ENCODE data around the gene ARL14EP.

The ARL14EP gene

DNA sequence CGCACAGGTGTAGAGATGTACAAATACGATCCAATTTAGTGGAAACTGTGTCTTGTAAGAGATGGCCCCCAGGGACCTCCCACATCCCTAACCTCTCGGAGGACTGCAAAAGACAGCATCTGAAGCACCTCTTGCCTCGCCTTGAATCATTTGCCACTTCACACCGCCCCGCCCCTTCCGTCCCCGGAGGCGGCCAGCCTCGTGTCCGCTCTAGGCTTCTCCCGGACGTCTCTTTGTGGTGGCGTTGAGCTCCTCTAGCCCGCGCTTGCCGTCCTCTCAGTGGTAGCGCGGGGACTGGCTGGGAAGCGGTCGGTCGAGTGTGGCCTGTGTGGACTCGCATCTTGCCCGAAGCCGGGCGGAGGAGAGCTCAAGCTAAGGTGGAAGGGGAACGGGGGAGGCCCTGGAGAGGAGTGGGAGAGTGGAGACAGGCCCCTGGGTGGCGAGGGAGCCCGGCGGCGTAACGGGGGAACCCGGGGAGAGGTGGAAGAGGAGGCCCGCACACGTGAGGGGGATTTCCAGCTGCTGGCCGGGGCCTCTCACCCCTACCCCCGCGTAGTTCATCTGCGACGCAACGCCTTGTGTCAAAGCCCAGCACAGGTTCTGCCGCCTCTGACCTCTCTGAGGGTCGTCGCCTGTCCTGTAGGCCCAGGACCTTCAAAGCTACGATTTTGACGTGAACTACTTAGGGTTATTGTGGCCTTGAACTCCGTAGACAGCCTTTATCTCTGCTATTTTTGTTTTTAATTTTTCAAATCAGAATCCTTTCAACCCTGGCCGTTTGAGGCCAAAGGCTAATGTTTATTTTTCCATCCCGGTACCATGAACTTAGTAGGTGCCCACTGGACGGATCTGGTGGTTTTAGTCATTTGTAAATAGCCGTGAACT, at the start of gene ARL14EP:
ARL14EP (plus strand) TSS at position 279 of the 885 bp plus-strand sequence. CDS start 7,845 bp downstream, outside the sequence.
- Histone ChIP-seq H3K4me3 (peak within 1 kb of the TSS; percentile 95), H3K36me3 (ENCODE audit: insufficient read depth, low read length) (peaks cover 14% of the 10 kb centered on the region), H3K9me3 (ENCODE audit: low read depth, low read length) (no peaks in the 10 kb centered on the region), H3K27ac (peak within 1 kb of the TSS; percentile 64), H3K9ac (ENCODE audit: insufficient read length) (peak within 1 kb of the TSS; percentile 99)
- peak; percentile 86 for DNase-seq (ENCODE audit: low read depth, low spot score)
- TF ChIP-seq EZH2 (IDR thresholded peaks at IDR 0.05) (no peak), FOXP2 (optimal IDR thresholded peaks at IDR 0.05; ENCODE audit: control extremely low read depth, extremely low read length, insufficient read depth) (peak; percentile 69), POLR2AphosphoS5 (IDR thresholded peaks at IDR 0.05; ENCODE audit: borderline replicate concordance, low read depth, low read length) (peak; percentile 97)

DNA sequence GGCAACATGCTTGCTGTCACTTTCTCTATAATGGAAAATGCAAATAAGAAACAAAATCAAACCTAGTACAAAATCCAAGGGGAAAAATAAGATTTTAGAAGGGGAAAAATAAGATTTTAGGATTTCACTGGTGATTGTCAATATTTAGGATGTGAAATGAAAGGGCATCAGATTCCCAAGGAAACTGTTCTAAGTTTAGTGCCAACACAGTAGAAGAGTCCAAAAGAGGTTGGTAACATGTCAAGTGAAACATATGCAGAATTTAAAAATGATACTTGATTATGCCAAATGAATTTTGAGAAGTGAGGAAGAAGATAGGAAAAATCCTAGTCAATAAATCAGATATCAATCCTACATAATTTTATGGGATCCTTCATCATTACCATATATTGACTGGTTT, 45.7 kb upstream of the ARL14EP start:
- H3K9me3 ChIP-seq (ENCODE audit: low read depth, low read length), result no peaks in the 10 kb centered on the region
- H3K4me3 ChIP-seq, result no peak overlapping the region
- TF ChIP-seq FOXP2 (optimal IDR thresholded peaks at IDR 0.05; ENCODE audit: control extremely low read depth, extremely low read length, insufficient read depth) (no peak), POLR2AphosphoS5 (IDR thresholded peaks at IDR 0.05; ENCODE audit: borderline replicate concordance, low read depth, low read length) (no peak), EZH2 (IDR thresholded peaks at IDR 0.05) (no peak)
- DNase-seq (ENCODE audit: low read depth, low spot score), result no peak
- H3K36me3 ChIP-seq (ENCODE audit: insufficient read depth, low read length), result no peaks in the 10 kb centered on the region
- no peak overlapping the region for H3K9ac ChIP-seq (ENCODE audit: insufficient read length)
- H3K27ac ChIP-seq, result no peak overlapping the region

DNA sequence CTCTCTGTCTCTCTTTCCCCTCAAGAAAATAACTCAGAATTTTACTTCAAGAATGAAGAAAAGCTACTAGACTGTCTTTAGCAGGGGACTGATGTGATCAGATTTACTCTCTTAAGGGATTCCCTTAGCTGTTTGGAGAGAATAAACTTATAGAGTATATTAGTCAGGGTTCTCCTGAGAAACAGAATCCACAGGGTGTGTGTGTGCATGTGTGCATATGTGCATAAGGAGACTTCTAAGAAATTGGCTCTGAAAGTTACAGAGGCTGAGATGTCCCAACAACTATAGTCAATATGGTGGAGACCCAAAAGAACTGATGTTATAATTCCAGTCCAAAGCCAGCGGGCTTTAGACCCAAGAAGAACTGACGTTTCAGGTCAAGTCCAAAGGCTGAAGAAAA, 43.1 kb upstream of the ARL14EP start:
- DNase-seq (ENCODE audit: low read depth, low spot score), result no peak
- no peak overlapping the region for H3K27ac ChIP-seq
- TF ChIP-seq EZH2 (IDR thresholded peaks at IDR 0.05) (no peak), POLR2AphosphoS5 (IDR thresholded peaks at IDR 0.05; ENCODE audit: borderline replicate concordance, low read depth, low read length) (no peak), FOXP2 (optimal IDR thresholded peaks at IDR 0.05; ENCODE audit: control extremely low read depth, extremely low read length, insufficient read depth) (no peak)
- no peaks in the 10 kb centered on the region for H3K36me3 ChIP-seq (ENCODE audit: insufficient read depth, low read length)
- H3K4me3 ChIP-seq, result no peak overlapping the region
- H3K9me3 ChIP-seq (ENCODE audit: low read depth, low read length), result no peaks in the 10 kb centered on the region
- no peak overlapping the region for H3K9ac ChIP-seq (ENCODE audit: insufficient read length)

DNA sequence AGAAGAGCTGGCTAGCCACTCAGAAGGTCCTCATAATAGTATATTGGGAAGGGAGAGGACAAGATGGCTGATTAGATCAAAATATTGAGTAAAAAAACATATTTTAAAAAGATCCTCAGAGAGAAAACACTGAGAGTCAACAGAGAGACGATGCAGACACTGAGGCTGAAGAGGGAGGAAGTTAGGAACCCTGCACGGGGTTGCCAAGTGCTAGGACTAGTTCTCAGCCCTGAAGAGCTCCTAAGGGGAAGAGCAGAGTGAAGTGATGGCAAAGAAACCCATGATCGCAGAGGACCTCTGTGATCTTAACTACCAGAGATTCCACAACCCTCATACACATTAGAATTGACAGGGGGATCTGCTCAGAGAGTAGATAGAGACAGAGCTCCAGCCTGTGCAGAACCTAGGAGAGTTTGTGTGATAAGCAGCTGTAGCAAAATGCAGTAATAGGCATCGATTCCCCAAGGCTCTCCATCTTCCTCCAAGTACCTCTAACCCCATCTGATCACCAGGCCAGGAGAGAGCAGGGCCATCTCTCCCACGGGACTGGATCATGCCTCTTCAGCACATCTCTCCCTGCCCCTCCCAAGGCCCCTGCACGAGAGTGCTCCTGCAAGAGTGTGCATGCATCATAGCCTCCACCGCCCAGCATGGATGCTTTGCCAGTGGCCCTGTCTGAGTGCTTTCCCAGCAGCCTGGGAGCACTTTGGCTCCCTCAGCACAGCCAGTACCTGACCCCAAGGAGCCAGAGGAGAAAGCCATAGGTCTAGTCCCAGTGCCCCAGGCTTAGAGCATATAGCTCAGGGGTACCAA, 41.2 kb upstream of the ARL14EP start:
- Histone ChIP-seq H3K9ac (ENCODE audit: insufficient read length) (no peak overlapping the region), H3K4me3 (no peak overlapping the region), H3K9me3 (ENCODE audit: low read depth, low read length) (no peaks in the 10 kb centered on the region), H3K27ac (no peak overlapping the region), H3K36me3 (ENCODE audit: insufficient read depth, low read length) (no peaks in the 10 kb centered on the region)
- DNase-seq (ENCODE audit: low read depth, low spot score), result no peak
- TF ChIP-seq POLR2AphosphoS5 (IDR thresholded peaks at IDR 0.05; ENCODE audit: borderline replicate concordance, low read depth, low read length), result no peak

DNA sequence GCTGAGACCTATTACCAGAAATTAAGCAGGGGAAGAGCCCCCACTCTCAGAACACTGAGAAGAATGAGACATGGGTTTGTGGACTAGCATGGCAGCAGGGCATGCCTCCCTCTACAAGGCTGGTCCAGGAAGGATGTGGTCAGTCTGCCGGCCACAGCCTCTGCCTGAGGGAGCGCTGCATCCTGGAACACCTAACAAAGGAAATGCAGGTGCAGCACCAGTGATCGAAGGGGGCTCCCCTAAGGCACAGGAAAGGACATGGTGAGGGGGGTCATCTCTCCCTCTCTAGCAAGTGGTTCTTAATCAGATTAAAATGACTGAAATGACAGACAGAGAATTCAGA, 40.6 kb upstream of the ARL14EP start:
- TF ChIP-seq EZH2 (IDR thresholded peaks at IDR 0.05) (no peak), FOXP2 (optimal IDR thresholded peaks at IDR 0.05; ENCODE audit: control extremely low read depth, extremely low read length, insufficient read depth) (no peak), POLR2AphosphoS5 (IDR thresholded peaks at IDR 0.05; ENCODE audit: borderline replicate concordance, low read depth, low read length) (no peak)
- H3K27ac ChIP-seq, result no peak overlapping the region

DNA sequence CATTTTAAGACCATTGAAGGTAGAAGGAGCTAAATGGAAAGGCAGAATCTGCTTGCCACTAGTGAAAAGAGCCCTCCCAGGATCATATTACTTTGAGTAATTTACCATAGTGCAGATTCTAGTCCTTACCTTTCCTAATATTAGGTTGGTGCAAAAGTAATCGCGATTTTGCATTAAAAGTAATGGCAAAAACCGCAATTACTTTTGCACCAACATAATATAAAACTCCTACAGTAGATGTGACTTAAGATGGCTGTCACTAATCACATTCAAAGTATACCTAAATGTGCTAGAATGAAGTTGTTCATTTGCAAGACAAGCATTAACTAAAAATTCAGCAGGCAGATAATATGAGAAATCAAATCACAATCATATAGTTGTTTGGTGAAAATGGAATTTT, 38.1 kb upstream of the ARL14EP start:
- Histone ChIP-seq H3K4me3 (no peak overlapping the region), H3K27ac (no peak overlapping the region), H3K36me3 (ENCODE audit: insufficient read depth, low read length) (no peaks in the 10 kb centered on the region), H3K9me3 (ENCODE audit: low read depth, low read length) (no peaks in the 10 kb centered on the region), H3K9ac (ENCODE audit: insufficient read length) (no peak overlapping the region)
- TF ChIP-seq EZH2 (IDR thresholded peaks at IDR 0.05) (no peak), FOXP2 (optimal IDR thresholded peaks at IDR 0.05; ENCODE audit: control extremely low read depth, extremely low read length, insufficient read depth) (no peak), POLR2AphosphoS5 (IDR thresholded peaks at IDR 0.05; ENCODE audit: borderline replicate concordance, low read depth, low read length) (no peak)
- DNase-seq (ENCODE audit: low read depth, low spot score), result no peak

More for the DNA sequence above, 40.6 kb upstream of the ARL14EP start:
- no peak for DNase-seq (ENCODE audit: low read depth, low spot score)
- H3K9ac ChIP-seq (ENCODE audit: insufficient read length), result no peak overlapping the region
- no peaks in the 10 kb centered on the region for H3K9me3 ChIP-seq (ENCODE audit: low read depth, low read length)
- H3K36me3 ChIP-seq (ENCODE audit: insufficient read depth, low read length), result no peaks in the 10 kb centered on the region
- no peak overlapping the region for H3K4me3 ChIP-seq

DNA sequence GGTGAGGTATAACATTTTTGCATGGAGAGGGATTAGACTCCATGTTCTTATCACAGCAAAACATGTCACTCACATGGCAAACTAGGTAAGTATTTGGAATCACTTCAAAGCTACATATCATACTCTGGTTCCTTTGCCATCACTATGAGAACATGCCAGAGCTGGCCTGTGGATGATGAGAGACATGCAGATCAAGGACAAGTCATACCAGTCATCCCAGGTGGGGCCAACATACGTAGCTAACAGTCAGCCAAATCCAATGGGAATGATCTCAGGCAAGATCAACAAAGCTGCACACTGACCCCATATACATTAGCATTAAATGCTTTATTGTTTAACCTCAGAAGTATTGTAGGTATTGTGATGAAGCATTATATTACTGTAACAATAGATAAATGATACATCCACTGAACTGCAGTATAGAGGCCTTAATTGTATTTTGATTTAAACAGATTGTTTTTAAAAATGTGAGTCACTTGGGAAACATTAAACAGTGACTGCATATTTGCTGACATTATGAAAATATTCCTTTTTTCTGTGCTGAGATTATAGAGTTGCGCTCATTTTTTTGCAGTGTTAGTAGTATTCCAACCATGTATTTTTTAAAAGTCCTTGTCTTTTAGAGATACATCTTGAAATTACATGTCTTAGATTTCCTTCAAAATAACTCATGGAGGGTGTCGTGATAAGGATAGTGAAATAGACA, 37.3 kb upstream of the ARL14EP start:
- H3K4me3 ChIP-seq, result no peak overlapping the region
- no peaks in the 10 kb centered on the region for H3K9me3 ChIP-seq (ENCODE audit: low read depth, low read length)
- H3K27ac ChIP-seq, result no peak overlapping the region
- TF ChIP-seq FOXP2 (optimal IDR thresholded peaks at IDR 0.05; ENCODE audit: control extremely low read depth, extremely low read length, insufficient read depth) (no peak), POLR2AphosphoS5 (IDR thresholded peaks at IDR 0.05; ENCODE audit: borderline replicate concordance, low read depth, low read length) (no peak), EZH2 (IDR thresholded peaks at IDR 0.05) (no peak)
- no peak for DNase-seq (ENCODE audit: low read depth, low spot score)
- H3K36me3 ChIP-seq (ENCODE audit: insufficient read depth, low read length), result no peaks in the 10 kb centered on the region
- H3K9ac ChIP-seq (ENCODE audit: insufficient read length), result no peak overlapping the region

DNA sequence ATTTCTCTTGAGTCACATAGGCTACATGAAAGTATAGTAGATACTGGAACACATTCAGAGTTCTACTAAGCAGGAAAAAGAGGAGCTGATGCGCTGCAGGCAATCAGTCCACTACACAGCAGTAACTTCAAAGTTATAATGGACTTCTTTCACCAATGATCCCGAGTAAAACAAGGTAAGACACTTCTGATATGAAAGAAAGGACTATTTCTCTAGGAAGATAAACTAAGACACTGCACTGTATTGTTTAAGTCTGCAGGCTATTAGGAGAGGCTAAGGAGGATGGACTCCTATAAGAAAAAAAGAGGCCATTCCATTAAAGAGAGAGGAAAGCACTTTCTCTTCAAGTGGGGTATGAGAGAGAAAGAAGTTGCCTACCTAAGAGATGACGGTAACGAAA, 31.6 kb upstream of the ARL14EP start:
- Histone ChIP-seq H3K9ac (ENCODE audit: insufficient read length) (no peak overlapping the region), H3K27ac (no peak overlapping the region), H3K9me3 (ENCODE audit: low read depth, low read length) (no peaks in the 10 kb centered on the region), H3K36me3 (ENCODE audit: insufficient read depth, low read length) (no peaks in the 10 kb centered on the region), H3K4me3 (no peak overlapping the region)
- TF ChIP-seq POLR2AphosphoS5 (IDR thresholded peaks at IDR 0.05; ENCODE audit: borderline replicate concordance, low read depth, low read length), result no peak
- no peak for TF ChIP-seq EZH2 (IDR thresholded peaks at IDR 0.05)
- TF ChIP-seq FOXP2 (optimal IDR thresholded peaks at IDR 0.05; ENCODE audit: control extremely low read depth, extremely low read length, insufficient read depth), result no peak
- no peak for DNase-seq (ENCODE audit: low read depth, low spot score)

Data from SK-N-MC (cell line).